Measurements from ENCODE around the gene TMEM238L.

DNA sequence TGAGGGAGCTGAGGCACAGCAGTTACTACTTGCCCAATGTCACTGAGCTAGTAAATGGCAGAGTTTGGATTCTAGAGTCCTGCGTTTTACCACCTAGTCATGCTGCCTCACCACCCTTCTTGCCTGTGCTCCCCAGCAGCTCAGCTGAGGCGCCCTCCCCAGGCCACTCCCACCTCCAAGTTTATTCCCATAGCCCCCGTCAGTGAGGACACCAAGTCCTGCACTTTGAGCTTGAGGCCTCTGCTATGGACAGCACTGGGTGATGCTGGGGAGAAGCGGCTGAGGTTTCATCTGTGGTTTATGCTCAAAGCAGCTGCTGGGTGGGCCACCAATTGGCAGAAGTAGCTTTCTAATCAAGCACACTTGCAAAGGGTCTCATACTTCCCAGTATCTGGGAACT, 36.7 kb downstream of the TMEM238L start:
- TF ChIP-seq CTCF (conservative IDR thresholded peaks at IDR 0.05 in 1 of 2, IDR thresholded peaks at IDR 0.05 in 1 of 2; ENCODE audit: low read depth in 1 of 2, low read length in 2 of 2): no peak
- TF ChIP-seq EZH2 (IDR thresholded peaks at IDR 0.05; ENCODE audit: low read length, missing control alignments): no peak

All from fibroblast of lung (primary cell).